GM12875 (cell line): Measurements from ENCODE around the gene DOCK3.
"Not testable (repeated sequence)": the region's sequence is repeated elsewhere in the genome, so short reads cannot be mapped to it uniquely, and the experiment has no call there.

Experiments
- H3K4me3 ChIP-seq: one replicate; pipeline ENCODE4 v1.5.1; 2011; ENCODE audit warnings: low read depth, low read length, control low read depth
- CTCF ChIP-seq: IDR thresholded peaks from 2 replicates; pipeline ENCODE4 v1.5.1; 2011; ENCODE audit warnings: low read depth, mild to moderate bottlenecking, control low read depth, inconsistent platforms, low read length, moderate library complexity, borderline replicate concordance; ENCODE audit not compliant: insufficient read depth

Gene DOCK3

GRCh38 chr3:50817756-50818529, 143.2 kb downstream of the DOCK3 start:
- TF ChIP-seq CTCF = no peak
- H3K4me3 ChIP-seq = no peak overlapping the region

- H3K4me3 ChIP-seq = no peak overlapping the region
- TF ChIP-seq CTCF = no peak
Observed at GRCh38 chr3:50819882-50820281, 145.2 kb downstream of the DOCK3 start.

GRCh38 chr3:50825841-50826240, 151.1 kb downstream of the DOCK3 start:
- TF ChIP-seq CTCF = no peak
- H3K4me3 ChIP-seq = no peak overlapping the region

GRCh38 chr3:50830451-50830850, 155.7 kb downstream of the DOCK3 start:
- H3K4me3 ChIP-seq = no peak overlapping the region
- no peak for TF ChIP-seq CTCF

- H3K4me3 ChIP-seq = not testable (repeated sequence)
Observed at GRCh38 chr3:50831009-50831408, 156.3 kb downstream of the DOCK3 start.

- H3K4me3 ChIP-seq = no peak overlapping the region
- no peak for TF ChIP-seq CTCF
Observed at GRCh38 chr3:50840983-50841489, 166.3 kb downstream of the DOCK3 start.

GRCh38 chr3:50848308-50848707, 173.6 kb downstream of the DOCK3 start:
- no peak overlapping the region for H3K4me3 ChIP-seq
- no peak for TF ChIP-seq CTCF
